HG03342 (cell line): ENCODE measurements around the gene SIGLEC11.
"Not testable (repeated sequence)": the region's sequence is repeated elsewhere in the genome, so short reads cannot be mapped to it uniquely, and the experiment has no call there.

Experiments
- ATAC-seq: cut with Tn5 transposase; IDR thresholded peaks from one replicate; pipeline ENCODE4 v1.9.1; 2021; ENCODE audit warnings: mild to moderate bottlenecking, moderate library complexity; ENCODE audit not compliant: unreplicated experiment

Gene SIGLEC11

GRCh38 chr19:49927526-49928264 lies 33.3 kb downstream of the SIGLEC11 start:
- no peak for ATAC-seq

- no peak for ATAC-seq
Measured at GRCh38 chr19:49926515-49926914, 34.5 kb downstream of the SIGLEC11 start.

GRCh38 chr19:49925486-49925885 lies 35.5 kb downstream of the SIGLEC11 start:
- ATAC-seq: no peak

- ATAC-seq: not testable (repeated sequence)
Measured at GRCh38 chr19:49924881-49925210, 36.1 kb downstream of the SIGLEC11 start.

GRCh38 chr19:49924004-49924880 lies 36.7 kb downstream of the SIGLEC11 start:
- ATAC-seq: no peak

- ATAC-seq: no peak
Measured at GRCh38 chr19:49923055-49924003, 37.6 kb downstream of the SIGLEC11 start.

GRCh38 chr19:49921871-49922795 lies 38.8 kb downstream of the SIGLEC11 start:
- ATAC-seq: no peak

- ATAC-seq: no peak
Measured at GRCh38 chr19:49920624-49921363, 40.2 kb downstream of the SIGLEC11 start.

- no peak for ATAC-seq
Measured at GRCh38 chr19:49918089-49918488, 42.9 kb downstream of the SIGLEC11 start.

- no peak for ATAC-seq
Measured at GRCh38 chr19:49916839-49917733, 43.9 kb downstream of the SIGLEC11 start.

- no peak for ATAC-seq
Measured at GRCh38 chr19:49915271-49915670, 45.7 kb downstream of the SIGLEC11 start.

- ATAC-seq: no peak
Measured at GRCh38 chr19:49913720-49914119, 47.3 kb downstream of the SIGLEC11 start.

GRCh38 chr19:49912965-49913685 lies 47.8 kb downstream of the SIGLEC11 start:
- no peak for ATAC-seq

GRCh38 chr19:49911381-49912145 lies 49.4 kb downstream of the SIGLEC11 start:
- ATAC-seq: no peak

- ATAC-seq: no peak
Measured at GRCh38 chr19:49910179-49910578, 50.8 kb downstream of the SIGLEC11 start.

GRCh38 chr19:49908480-49909420 lies 52.2 kb downstream of the SIGLEC11 start:
- no peak for ATAC-seq
